ENCODE data around the gene FCER1A.

DNA sequence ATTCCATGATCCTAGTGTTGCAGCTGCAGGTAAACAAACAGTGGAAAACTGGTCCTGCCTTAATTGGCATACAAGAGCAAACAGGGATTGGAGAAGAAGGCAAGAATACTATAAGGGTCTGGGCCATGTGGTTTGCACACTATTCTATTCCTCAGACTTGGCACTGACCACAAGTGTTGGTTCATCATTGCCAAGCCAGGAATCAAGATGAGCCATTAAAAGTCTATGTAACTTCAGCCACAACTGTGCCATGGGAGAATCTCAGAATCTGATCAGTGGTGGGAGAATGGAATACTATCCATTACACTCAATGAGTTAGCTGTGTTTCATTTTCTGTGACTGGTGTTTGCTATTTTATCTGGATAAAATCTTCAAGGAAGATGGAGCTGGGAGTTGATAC, 26.2 kb upstream of the FCER1A start:
- TF ChIP-seq L3MBTL2 (conservative IDR thresholded peaks at IDR 0.05) (no peak), SUZ12 (IDR thresholded peaks at IDR 0.05) (no peak), SP1 (IDR thresholded peaks at IDR 0.05) (no peak), ARNT (IDR thresholded peaks at IDR 0.05) (no peak), BHLHE40 (IDR thresholded peaks at IDR 0.05; ENCODE audit: borderline replicate concordance) (no peak), ELF4 (IDR thresholded peaks at IDR 0.05) (no peak), FOXK2 (IDR thresholded peaks at IDR 0.05) (no peak), LEF1 (IDR thresholded peaks at IDR 0.05; ENCODE audit: borderline replicate concordance) (no peak), NFRKB (IDR thresholded peaks at IDR 0.05) (no peak), FOXM1 (IDR thresholded peaks at IDR 0.05; ENCODE audit: borderline replicate concordance) (no peak), FOXA1 (IDR thresholded peaks at IDR 0.05) (no peak), TARDBP (IDR thresholded peaks at IDR 0.05) (no peak), CTBP1 (IDR thresholded peaks at IDR 0.05; ENCODE audit: borderline replicate concordance) (no peak)
- TF ChIP-seq, protein P1, sequence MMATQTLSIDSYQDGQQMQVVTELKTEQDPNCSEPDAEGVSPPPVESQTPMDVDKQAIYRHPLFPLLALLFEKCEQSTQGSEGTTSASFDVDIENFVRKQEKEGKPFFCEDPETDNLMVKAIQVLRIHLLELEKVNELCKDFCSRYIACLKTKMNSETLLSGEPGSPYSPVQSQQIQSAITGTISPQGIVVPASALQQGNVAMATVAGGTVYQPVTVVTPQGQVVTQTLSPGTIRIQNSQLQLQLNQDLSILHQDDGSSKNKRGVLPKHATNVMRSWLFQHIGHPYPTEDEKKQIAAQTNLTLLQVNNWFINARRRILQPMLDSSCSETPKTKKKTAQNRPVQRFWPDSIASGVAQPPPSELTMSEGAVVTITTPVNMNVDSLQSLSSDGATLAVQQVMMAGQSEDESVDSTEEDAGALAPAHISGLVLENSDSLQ (IDR thresholded peaks at IDR 0.05) = no peak

Measured in HEK293T (cell line).